GM19025 (cell line): ENCODE data around the gene CCDC116.

Source experiments
- ATAC-seq: cut with Tn5 transposase; IDR thresholded peaks from one replicate; pipeline ENCODE4 v1.9.1; 2021; ENCODE audit warnings: mild to moderate bottlenecking, low read depth, moderate library complexity; ENCODE audit not compliant: unreplicated experiment

CCDC116 gene

DNA sequence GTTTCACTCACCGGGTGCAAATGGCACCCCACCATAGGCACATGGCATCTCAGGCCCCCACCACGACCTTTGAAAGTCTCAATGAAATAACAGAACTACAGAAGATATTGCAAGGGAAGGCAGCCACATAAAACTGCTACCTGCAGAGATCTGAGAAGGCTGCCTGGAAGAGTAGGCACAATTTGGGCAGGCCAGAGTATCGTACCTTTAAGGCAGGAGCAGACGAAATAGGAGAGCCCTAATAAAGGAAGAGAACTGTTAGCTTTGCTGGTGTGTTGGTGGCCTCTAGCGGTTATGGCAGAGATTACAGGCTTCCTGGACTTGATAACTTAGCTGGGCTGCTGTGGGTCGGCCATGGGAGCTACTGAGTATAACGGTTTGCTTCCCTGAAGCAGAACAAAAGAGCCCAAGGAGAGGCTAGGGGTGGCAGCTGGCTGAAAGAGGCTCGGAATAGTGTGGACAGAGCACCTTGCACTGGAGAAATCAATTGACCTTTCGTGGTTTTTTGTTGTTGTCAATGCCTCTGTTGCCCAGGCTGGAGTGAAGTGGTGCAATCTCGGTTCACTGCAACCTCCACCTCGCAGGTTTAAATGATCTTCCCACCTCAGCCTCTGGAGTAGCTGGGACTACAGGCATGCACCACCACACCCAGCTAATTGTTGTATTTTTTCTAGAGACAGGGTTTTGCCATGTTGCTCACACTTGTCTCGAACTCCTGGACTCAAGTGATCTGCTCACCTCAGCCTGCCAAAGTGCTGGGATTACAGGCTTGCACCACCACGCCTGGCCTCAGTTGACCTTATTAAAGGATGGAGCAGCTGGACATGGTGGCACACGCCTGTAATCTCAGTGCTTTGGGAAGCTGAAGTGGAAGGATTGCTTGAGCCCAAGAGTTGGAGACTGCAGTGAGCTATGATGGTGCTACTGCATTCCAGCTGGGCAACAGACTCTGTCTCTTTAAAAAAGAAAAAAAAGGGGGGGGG lies 14.3 kb downstream of the CCDC116 start:
- ATAC-seq = no peak

DNA sequence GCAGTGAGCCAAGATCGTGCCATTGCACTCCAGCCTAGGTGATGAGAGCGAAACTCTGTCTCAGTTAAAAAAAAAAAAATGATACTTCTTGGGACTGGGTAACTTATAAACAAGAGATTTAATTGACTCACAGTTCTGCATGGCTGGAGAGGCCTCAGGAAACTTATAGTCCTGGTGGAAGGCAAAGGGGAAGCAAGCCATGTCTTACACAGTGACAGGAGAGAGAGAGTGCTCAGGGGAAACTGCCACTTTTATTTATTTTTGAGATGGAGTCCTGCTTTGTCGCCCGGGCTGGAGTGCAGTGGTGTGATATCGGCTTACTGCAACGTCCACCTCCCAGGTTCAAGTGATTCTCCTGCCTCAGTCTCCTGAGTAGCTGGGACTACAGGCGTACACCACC lies 17.7 kb downstream of the CCDC116 start:
- ATAC-seq = no peak

DNA sequence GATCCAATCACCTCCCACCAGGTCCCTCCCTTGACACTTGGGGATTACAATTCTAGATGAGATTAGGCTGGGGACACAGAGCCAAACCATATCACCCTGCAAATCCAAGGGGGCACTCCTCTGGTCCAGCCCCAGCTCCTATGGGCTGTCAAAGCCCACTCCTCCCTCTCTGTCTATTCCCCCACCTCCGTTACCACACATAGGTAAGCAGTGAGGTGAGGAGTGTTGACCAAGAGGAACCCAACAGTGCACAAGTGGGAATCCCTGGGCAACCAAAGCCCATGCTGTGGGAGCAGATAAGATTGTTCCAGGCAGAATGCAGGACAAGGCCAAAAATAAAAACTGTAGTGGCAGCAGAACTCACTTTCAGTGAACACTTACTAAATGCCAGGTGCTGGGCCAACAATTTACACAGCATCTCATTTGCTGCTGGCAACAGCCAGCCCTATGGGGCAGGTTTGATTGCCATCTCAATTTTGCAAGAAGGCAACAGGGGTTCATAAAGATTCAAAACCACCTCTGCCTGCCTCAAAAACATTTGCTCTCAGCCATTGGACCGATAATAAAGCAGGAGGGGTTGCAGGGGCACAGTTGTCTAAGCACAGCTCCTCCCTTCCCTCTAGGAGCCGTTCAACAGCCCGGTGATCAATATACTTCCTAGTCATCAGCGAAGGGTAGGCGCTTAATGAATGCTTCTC lies 18.4 kb downstream of the CCDC116 start:
- no peak for ATAC-seq

DNA sequence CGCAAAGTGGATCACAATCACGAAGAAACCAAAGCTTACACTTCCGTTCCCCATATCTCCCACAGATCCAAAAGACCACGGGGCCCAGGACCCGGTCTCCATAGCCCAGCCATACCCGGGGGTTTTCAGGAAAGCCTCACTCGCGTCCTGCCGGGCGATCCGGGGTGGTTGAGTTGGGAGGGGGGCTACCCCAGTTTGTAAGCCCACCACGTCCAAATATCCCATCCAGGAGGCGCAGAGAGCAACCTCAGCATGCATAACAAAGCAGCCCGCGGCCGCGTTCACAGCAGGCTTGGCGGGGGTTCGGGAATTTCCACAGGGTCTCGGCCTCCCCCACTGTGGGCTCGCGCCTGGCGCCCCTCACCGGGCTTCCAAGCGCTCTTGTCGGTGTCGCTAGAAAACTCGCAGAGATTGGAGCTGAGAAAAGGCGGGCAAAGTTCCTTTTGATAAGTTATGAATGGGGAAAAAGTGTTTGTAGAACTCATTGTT lies 19.0 kb downstream of the CCDC116 start:
- ATAC-seq = peak; percentile 6

DNA sequence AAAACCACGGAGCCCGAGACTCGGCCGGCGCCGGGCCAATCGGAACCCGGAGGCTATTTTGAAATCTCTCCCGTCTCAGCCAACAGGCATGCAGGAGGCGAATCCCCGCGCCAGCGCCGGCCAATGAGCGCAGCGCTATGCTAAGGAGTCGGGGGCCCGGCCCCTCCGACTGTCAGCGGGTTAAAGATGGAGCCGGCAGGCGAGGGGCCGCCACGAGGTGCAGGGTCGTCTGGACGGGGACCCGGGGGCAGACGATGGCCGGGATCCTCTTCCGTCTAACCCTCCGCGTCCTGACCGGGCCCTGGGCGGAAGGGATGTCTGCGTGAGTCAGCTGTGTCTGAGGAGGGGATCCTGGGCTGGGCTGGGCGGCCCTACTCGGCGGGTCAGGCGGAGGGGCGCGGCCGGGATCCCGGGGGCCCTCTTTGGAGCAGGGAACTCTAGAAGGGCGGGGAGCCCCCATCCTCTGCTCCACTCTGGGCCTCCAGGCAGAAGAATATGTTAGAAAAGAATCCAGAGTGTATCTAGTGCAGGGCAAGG lies 19.5 kb downstream of the CCDC116 start:
- ATAC-seq = peak; percentile 88

DNA sequence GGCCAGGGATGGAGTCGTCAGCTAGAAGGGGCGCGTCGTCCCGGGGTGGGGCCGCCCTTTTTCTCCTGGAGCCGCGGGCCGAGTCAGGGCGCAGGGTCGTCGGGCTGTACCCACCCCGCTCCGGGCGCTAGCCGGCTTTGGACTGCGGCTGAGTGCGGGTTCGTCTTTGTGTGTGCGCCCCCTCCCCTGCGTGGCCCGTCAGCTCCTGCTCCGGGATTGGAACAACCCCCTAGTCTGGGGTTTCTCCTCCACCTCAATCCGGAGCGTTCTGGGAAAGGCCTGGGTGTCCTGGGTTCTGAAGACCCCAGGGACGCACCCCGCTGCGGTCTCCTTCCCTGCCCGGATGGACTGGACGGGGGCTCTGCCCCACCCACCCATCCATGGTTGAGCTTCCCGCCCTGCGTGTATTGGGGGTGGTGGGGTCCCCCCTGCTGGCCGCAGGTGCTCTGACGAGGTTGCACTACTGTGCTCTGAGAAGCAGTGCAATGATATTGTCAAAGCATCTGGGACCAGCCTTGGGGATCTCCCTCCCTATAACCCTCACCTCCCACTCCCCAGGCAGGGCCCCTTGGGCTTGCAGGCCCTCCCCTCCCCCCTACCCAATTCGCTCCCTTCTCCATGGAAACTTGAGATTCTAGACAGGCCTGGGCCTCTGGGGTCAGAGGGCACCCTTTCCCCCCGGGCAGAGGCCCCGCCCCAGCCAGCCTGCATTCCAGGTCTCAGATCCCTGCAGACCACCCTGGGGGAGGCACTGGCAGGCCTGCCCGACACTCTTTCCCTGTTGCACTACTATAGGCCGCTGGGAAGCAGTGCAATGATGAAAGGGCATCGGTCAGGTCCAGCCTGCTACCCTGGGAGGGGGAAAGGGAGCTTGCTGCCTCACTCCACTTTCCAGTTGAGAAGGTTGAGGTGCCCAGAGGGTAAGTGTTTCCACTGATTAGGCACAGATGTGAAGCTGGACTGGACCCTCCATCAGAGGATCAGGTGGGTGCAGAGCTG lies 20.3 kb downstream of the CCDC116 start:
- no peak for ATAC-seq

DNA sequence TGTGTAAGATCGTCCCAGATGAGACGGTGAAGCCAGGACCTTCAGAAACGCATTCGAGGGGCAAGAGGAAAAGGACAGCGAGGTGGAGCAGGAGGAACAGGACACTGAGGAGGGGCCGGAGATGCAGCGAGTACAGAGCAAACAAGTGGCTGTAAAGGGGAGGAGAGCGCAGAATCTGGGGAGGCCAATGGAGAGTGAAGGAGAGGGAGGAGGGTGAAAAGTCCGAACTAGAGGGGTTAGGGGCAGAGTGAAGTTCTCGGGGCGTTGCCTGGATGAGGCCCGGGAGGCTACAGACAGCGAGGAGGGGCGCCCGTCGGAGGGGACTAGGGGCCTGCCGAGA lies 24.4 kb downstream of the CCDC116 start:
- no peak for ATAC-seq

DNA sequence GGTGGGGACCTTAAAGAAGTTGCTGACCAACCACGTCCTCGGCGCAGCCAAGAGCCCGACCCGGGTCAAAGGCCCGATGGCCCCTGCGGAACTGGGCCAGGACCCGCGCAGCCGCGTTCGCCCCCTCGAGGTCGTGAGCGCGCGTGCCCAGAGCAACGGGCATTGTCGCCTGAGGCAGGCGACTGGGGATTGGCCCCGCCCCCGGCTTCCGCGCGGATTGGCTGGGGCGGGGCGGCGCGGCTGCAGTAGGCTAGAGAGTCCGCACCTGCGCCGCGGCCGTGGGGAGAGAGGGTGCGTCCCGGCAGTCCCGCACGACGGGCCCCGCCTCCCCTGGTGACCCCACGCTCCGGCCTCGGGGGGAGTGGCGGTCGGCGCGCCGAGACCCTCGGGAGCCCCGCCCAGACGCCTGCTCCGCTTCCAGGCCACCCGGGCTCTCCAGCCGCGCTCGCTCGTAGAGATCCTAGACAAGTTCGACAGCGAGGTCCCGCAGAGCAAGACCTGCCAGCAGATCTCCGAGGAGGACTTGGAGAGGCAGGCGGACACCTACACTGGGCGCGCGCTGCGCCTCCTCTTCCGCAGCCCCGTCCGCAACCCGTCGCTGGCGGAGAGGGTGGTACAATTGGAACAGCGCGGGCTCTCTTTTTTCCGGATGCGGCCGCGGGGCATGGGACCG lies 24.9 kb downstream of the CCDC116 start:
- peak; percentile 72 for ATAC-seq

DNA sequence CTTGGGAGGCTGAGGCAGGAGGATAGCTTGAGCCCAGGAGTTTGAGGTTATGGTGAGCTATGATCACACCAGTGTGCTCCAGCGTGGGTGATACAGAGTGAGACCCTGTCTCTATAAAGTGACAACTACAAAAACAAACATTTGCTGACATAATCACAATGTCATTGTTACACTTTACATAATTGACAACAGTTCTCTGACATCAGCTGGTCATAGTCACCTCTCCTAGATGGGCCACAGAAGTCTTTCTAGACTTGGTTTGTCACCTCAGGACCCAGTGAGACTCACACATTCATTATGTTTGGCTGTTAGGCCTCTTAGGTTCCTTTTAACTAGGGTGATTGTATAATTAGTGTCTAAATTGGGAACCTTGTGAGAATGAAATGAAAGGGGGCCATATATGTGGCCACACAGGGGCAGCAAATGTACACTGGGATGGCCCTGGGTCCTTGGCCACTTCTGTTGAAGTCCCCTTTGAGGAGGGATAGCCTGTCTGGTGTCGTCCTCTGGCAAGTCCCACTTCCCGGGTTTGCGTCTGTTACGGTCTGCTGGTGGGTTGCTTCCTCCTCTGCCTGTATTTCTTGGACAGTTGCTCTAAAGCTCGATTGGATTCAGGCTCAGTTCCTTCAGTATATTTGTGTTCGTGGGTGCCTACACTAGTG lies 27.4 kb downstream of the CCDC116 start:
- ATAC-seq = no peak

DNA sequence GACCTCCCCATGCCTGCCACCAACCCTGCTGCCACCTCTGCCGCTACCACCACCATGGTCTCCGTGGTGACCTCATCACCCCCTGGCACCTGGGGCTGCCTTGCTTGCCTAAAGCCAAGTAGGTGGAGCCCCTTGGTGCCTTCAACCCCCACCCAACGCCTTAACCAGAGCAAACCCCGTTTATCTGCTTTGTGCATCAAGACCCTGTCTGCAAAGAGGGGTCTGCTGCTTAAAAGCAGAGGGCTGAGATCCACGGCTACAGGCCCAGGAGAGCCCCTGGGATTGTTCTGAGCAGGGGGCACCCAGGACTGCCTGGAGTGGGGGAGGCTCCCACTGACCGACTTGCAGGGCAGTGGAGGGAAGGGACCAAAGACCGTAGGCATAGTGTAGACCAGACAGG lies 28.3 kb downstream of the CCDC116 start:
- ATAC-seq = no peak

DNA sequence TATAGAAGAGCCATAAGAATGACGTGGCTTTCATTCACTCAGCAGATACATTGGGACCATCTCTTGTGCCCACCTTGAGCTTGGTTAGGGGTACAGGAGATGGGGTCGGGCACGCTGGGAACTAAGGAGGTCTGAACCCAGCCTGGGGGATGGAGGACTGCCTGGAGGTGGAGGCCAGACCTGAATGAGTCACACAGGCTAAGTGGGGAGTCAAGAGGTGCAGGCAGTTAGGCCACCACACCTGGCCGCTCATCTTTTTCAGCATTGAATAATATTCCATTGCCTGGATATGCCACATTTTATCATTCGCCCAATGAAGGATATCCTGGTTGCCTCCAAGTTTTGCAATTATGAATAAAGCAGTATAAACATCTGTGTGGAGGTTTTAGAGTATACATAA lies 29.4 kb downstream of the CCDC116 start:
- no peak for ATAC-seq

DNA sequence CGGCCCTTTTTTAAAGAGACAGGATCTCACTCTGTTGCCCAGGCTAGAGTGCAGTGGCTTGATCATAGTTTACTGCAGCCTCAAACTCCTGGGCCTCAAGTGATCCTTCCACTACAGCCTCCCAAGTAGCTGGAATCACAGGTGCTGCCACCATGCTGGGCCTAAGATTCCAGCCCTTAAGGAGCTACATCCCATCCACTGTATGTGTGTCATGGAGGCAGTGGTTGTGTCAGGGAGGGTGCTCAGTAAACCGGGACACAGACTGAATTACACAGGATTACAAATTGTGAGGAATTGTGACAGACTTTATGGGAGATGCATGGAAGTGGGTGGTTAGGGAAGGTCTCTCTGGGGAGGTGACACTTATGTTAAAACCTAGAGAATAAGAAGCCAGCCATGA lies 31.2 kb downstream of the CCDC116 start:
- ATAC-seq = no peak

DNA sequence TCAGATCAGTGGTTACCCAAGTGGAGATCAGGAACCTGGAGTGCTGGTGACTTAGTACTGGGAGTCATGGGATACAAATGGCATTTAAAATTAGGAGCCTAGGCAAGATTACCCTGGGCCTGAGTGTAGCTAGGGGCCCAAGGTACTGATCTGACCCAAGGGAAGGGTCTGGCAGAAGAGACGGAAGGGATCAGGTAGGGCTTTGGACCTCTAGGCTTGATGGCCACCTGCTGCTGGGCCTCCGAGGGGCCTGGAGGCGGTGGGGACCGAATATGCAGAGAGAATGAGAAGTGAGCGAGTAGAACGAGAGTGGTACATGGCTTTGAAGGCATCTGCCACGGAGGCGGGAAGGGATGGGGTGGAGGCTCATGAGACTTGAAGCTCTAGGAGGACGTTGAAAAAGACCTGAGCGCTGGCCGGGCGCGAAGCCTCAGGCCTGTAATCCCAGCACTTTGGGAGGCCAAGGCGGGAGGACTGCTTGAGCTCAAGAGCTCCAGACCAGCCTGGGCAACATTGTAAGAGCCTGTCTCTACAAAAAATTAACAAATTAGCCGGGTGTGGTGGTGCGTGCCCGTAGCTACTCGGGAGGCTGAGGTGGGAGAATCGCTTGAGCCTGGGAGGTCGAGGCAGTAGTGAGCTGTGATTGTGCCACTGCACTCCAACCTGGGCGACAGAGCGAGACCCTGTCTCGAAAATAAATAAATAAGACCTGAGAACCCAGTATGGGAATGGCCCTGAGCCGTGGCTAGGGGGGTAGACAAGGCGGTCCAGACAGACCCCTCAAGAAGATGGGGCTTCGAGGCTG lies 32.7 kb downstream of the CCDC116 start:
- no peak for ATAC-seq

DNA sequence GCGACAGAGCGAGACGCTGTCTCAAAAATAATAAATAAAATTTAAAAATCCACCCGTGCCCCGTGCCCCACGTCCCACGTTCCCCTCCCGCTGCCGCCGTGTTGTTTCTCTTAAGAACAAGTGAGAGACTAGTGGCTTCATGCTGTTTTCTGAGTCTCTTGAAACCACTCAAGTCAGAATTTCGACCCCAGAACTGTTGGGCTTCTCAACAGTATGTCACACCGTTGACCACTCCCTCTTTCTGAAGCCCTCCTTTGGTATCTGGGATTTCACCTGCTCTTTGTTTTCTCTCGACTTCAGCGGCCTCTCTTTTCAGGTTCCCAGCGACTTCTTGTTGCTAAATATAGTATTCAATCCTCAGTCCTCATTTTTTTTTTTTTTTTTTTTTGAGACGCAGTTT lies 34.2 kb downstream of the CCDC116 start:
- ATAC-seq = no peak

DNA sequence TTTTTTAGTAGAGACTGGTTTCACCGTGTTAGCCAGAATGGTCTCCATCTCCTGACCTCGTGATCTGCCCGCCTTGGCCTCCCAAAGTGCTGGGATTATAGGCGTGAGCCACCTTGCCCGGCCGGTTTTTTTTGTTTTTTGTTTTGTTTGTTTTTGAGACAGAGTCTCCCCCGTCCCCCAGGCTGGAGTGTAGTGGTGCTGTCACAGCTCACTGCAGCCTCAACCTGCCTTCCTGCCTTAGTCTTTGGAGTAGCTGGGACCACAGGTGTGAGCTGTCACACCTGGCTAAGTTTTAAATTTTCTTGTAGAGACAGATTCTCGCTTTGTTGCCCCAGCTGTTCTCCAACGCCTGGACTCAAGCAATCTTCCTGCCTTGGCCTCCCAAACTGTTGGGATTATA lies 36.5 kb downstream of the CCDC116 start:
- ATAC-seq = no peak

DNA sequence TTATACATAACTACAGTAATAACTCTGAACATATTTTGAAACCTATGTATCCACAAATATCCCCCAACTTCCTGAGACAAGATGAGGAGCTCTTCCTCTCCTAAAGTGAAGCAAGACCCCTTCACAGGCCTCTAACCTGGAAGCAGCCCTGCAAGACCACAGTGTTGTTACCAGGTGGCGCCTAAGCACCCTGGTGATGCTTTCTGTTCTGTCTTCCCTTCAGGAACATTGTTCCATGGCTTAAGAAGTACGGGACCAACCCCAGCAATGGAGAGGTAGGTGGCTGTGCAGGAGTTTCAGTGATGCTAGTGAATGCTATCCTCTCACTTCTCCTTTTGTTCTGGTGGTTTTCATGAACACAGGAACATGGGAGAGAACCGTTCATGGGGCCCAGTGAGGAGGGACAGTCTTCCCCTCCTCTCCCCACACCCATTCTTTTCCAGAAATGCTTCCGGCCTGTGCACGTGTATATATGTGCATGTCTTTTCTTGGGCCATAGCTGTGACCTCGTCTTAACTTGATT lies 39.6 kb downstream of the CCDC116 start:
- no peak for ATAC-seq

DNA sequence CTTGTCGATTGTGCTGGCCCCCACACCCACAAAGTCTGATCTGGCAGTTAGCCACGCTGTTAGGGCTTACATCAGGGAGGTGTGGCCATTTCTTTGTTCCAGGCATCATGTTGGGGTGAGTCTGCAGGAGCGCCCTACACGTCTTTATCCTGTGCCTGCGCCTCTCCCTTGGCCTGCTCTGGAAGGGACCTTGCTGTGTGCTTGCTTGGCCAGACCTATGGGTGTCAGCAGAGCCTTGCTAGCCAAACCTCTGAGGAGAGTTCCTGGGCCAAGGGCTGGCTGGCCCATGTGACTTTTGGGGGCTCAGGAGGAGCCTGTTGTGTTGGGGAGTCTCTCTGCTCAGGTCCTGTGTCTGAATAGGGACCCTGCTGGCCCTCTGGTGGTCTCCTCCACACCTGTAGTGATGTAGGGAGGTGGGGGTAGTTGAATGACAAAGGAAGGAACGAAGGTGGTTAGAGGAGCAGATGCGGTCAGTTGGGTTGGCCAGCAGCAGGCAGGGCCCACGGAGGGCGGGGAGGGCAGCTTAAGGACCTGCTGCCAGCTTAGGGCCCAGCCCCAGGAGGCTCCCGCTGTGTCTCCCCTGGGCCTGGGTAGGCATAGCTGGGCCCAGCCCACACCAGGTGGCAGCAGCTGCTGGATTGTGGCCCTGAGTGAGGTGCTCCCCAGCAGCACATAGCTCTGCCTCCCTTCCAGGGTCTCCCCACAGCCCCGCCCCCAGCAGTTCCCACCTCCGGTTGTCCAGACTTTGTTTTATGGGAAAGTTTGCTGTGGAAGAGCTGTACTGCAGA lies 41.2 kb downstream of the CCDC116 start:
- no peak for ATAC-seq
